Omental fat pad (tissue), 4 donors: ENCODE data around the gene PTGES2. TPM values are rescaled to one million over a fixed set of nuclear protein-coding genes. Genes with fewer than 3 reads are reported as not detected.

Source experiments
- ATAC-seq: fragments of 150-250 bp; one replicate; pipeline ENCODE4 v1.9.1; 2016; ENCODE audit warnings: mild to moderate bottlenecking, moderate library complexity; ENCODE audit not compliant: low FRiP score
- DNase-seq: peaks from one replicate; pipeline ENCODE4 v3.0.0-alpha.2; 2019; ENCODE audit warnings: low spot score
- total RNA-seq, 4 donors: library from RNA; depleted of rRNA; stranded (reverse); fragments of >200 nt; gene quantifications; one replicate each; pipeline ENCODE4 v1.1.0, GENCODE V29; 2016
- TF ChIP-seq, protein P1 (sequence below), 3 donors: fragments of 450-650 bp; IDR thresholded peaks; one replicate each; pipeline ENCODE4 v1.5.1; 2016 to 2017; ENCODE audit warnings: antibody characterized with exemption in 3 of 3, mild to moderate bottlenecking in 3 of 3, moderate library complexity in 2 of 3

Gene PTGES2
- total RNA-seq, 4 donors from 2014 or later, result 34.6 to 59.4 (median 53.0) TPM

- no peak for ATAC-seq
- TF ChIP-seq, protein P1, sequence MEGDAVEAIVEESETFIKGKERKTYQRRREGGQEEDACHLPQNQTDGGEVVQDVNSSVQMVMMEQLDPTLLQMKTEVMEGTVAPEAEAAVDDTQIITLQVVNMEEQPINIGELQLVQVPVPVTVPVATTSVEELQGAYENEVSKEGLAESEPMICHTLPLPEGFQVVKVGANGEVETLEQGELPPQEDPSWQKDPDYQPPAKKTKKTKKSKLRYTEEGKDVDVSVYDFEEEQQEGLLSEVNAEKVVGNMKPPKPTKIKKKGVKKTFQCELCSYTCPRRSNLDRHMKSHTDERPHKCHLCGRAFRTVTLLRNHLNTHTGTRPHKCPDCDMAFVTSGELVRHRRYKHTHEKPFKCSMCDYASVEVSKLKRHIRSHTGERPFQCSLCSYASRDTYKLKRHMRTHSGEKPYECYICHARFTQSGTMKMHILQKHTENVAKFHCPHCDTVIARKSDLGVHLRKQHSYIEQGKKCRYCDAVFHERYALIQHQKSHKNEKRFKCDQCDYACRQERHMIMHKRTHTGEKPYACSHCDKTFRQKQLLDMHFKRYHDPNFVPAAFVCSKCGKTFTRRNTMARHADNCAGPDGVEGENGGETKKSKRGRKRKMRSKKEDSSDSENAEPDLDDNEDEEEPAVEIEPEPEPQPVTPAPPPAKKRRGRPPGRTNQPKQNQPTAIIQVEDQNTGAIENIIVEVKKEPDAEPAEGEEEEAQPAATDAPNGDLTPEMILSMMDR (IDR thresholded peaks at IDR 0.05), result no peak
- DNase-seq, result no peak
These were observed 6.1 kb downstream of the PTGES2 start for GRCh38 chr9:128121466-128121810.

DNA sequence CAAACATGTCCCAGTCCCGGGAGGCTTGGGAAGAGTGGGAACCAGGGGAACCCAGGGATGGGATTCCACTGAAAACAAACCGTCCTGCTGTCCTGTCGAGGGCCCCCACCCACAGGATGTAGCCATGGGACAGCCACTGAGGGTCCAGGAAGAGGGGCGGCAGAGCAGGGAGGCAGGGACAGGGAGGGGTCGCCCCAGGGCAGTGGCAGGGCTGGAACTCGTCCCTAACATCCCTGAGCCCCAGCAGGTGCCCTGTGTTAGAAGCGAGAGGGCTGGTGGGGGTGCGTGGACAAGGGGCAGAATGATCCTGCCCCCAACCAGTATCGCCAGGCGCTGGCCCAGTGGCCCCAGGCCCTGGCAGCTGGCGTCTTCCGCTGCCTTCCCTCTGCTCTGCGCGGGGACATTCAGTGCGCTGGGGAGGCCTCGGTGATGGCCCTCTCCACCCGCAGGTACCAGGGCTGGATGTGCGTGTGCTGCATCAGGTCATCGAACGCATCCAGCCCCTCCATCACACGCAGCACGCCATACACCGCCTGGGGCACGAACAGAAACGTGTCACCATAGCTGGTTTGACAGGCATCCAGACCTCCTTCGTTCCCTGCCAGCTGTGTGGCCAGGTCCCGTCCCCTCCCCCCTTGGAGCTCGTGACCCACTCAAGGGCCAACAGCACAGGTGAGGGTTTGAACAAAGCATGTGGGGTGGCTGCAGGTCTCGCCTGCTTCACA, 6.6 kb downstream of the PTGES2 start:
- DNase-seq (no peak), ATAC-seq (no peak)
- TF ChIP-seq, protein P1 (IDR thresholded peaks at IDR 0.05), result no peak

DNA sequence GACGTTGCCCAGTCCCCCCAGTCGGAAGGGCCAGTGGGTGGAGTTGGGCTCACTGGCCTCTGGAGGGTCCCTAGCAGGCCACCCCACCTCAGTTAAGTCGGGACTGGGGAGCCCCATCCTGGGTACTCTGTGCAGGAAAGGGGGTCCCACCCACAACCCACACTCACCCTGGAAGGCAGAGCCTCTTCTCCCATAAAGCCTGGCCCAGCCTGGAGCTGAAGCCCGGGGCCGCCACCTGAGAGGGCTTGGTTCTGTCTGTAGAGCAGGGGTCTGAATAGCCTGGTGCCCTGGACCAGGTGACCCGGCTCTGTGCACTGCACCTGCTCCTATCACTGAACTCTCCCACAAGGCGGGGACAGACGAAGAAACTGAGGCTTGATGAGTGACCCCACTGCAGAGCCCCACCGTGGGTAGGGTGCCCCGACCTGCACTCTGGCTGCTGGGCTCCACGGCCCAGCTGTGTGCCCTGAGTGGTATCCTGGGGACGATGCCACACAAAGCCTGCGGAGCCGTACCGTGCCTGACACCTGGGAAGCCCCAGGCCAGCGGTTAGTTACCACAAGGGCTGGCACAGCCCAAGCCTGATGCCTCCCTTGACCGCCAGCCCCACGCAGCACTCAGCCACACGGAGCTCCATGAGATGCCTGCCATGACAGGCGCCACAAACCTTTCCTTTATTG, 7.3 kb downstream of the PTGES2 start:
- TF ChIP-seq, protein P1 (IDR thresholded peaks at IDR 0.05), result no peak
- ATAC-seq, result no peak
- no peak for DNase-seq

GRCh38 chr9:128118971-128119665, 8.4 kb downstream of the PTGES2 start:
- DNase-seq, result no peak
- no peak for ATAC-seq
- TF ChIP-seq, protein P1 (IDR thresholded peaks at IDR 0.05), result no peak

DNA sequence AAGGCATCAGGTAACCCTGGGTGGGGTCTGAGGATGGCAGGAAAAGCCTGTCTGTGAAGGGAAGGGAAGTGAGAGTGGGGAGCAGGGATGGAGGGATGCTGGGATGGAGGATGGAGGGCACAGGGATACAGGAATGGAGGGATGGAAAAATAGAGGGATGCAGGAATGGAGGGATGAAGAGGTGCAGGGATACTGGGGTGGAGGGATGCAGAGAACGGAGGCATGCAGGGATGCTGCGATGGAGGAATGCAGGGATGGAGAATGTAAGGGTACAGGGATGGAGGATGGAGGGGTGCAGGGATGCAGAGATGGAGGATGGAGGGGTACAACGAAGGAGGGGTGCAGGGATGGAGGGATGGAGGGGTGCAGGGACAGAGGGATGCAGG, 9.1 kb downstream of the PTGES2 start:
- ATAC-seq, result no peak
- TF ChIP-seq, protein P1 (IDR thresholded peaks at IDR 0.05), result no peak
- DNase-seq, result no peak

DNA sequence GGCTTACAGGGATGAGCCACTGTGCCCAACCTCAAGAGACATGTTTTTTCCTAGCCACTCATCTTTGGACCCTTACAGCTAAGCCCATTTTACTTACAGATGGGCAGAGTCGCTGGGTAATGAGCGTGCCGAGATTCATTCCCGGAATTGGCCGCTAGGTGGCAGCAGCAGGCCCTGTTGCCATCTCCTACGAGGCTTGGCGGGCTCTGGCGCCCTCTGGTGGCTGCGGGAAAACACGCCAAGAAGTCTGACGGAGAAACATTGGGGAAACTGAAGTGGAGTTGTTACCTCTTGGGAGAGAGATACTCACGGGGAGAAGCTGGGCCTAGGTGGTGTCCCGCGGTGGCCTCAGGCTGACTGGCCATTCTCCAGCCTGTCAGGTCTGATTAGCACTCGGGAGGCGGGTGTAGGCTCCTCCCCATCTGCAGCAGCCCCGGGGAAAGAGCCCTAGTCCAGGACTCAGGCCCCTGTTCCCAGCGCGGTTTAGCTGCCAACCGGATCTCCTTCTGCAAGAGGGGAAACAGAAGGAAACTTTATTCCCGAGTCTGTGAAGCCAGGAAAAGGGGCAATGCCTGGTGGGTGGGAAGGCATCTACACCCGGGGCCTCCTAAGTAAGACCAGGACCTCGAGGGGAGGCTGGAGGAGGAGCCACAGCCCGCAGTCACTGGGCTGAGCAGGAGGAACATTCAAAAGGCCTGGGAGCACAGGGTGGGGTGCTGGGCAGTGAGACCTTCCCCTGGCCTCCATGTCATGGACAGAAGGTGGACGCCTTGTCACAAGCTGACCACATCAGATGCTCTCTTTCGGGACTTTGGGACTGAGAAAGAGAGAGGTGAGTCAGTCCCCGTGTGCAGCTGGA, 9.7 kb downstream of the PTGES2 start:
- ATAC-seq (peak; percentile 80), DNase-seq (peak; percentile 87)
- TF ChIP-seq, protein P1 (IDR thresholded peaks at IDR 0.05), result peak in 2 of 3 donors; percentile 100
